ENCODE measurements around the gene CHI3L2. TPM values are rescaled to one million over a fixed set of nuclear protein-coding genes. Genes with fewer than 3 reads are reported as not detected.

CHI3L2 gene
- total and polyA plus RNA-seq, 2 of the 4 experiments (the other 2 are of a cell fraction): 0.18 to 0.19 TPM

GRCh38 chr1:111225717-111226400 is 1.7 kb upstream of the CHI3L2 start:
- H4K20me1 ChIP-seq (ENCODE audit: insufficient read depth, low read length): no peaks in the 10 kb centered on the region
- DNase-seq (peak; percentile 36), ATAC-seq (ENCODE audit: low read depth) (no peak)
- no peak overlapping the region; the same call in 1 of the 2 replicates for H3K18ac ChIP-seq (ENCODE audit: low read depth, low read length)
- H4K5ac ChIP-seq (ENCODE audit: low read depth, low read length): no peak overlapping the region
- 0 out of 2 replicates have a peak overlapping the region, but pooled peaks have one; percentile 34 for H3K14ac ChIP-seq (replicated peaks; ENCODE audit: low read depth, low read length)
- H3K4me2 ChIP-seq (ENCODE audit: low read depth, low read length): no peak overlapping the region
- H3K23ac ChIP-seq (ENCODE audit: low read depth, low read length): no peak overlapping the region
- H2AK5ac ChIP-seq (ENCODE audit: low read depth, low read length): no peak overlapping the region
- no peak overlapping the region for H4K91ac ChIP-seq (ENCODE audit: insufficient read depth, low read depth, low read length)
- H2AFZ ChIP-seq (replicated peaks; ENCODE audit: low read length, poor library complexity): no peak overlapping the region
- TF ChIP-seq MAZ (IDR thresholded peaks at IDR 0.05; ENCODE audit: borderline replicate concordance, low read depth, low read length) (no peak), RCOR1 (IDR thresholded peaks at IDR 0.05; ENCODE audit: insufficient replicate concordance, low read length) (no peak), MAFK (IDR thresholded peaks at IDR 0.05; ENCODE audit: low read depth, low read length) (no peak), RFX5 (IDR thresholded peaks at IDR 0.05; ENCODE audit: low read depth, low read length) (no peak), ELK1 (IDR thresholded peaks at IDR 0.05; ENCODE audit: borderline replicate concordance, low read depth, low read length) (no peak), CHD1 (IDR thresholded peaks at IDR 0.05; ENCODE audit: low read depth, low read length) (no peak), BHLHE40 (IDR thresholded peaks at IDR 0.05; ENCODE audit: low read depth, low read length) (no peak), FOS (IDR thresholded peaks at IDR 0.05; ENCODE audit: low read depth, low read length) (no peak), RAD21 (IDR thresholded peaks at IDR 0.05; ENCODE audit: low read length) (no peak), NFE2L2 (IDR thresholded peaks at IDR 0.05; ENCODE audit: low read depth, low read length) (no peak), MXI1 (IDR thresholded peaks at IDR 0.05; ENCODE audit: borderline replicate concordance, low read depth, low read length) (no peak), POLR2A (IDR thresholded peaks at IDR 0.05; ENCODE audit: low read depth, low read length) (no peak), CEBPB (IDR thresholded peaks at IDR 0.05; ENCODE audit: low read depth, low read length) (no peak), SMC3 (IDR thresholded peaks at IDR 0.05; ENCODE audit: low read depth, low read length) (no peak)
- no peak overlapping the region for H2BK20ac ChIP-seq (ENCODE audit: low read depth, low read length)
- no peaks in the 10 kb centered on the region for H3K9me3 ChIP-seq (ENCODE audit: control insufficient read depth, insufficient read depth, low read length)
- no peak overlapping the region for H3K4ac ChIP-seq (ENCODE audit: low read depth, low read length)
- no peak overlapping the region for H2BK15ac ChIP-seq (ENCODE audit: low read depth, low read length)
- dilution Hi-C loops (cut with HindIII; ENCODE audit: low sequenced_read_pairs, unreplicated experiment) (no loop called here), in situ Hi-C loops (cut with MboI; ENCODE audit: low sequenced_read_pairs) (loop anchor here (10.0 kb wide), 3 partner anchors 109 to 539 kb away; no protein-coding TSS in a partner anchor), intact Hi-C loops (cut with micrococcal nuclease) (loop anchor here (5.0 to 10.0 kb wide), 2 partner anchors 191 to 531 kb away; partner anchors contain the start of gene DDX20)
- no peak overlapping the region for H2BK120ac ChIP-seq (ENCODE audit: low read depth, low read length)
- no CpG with 5 or more reads among the region's 6 CpGs for WGBS, 2 experiments (ENCODE audit: extremely low coverage in 2 of 2, insufficient read length in 1 of 2)
- no peaks in the 10 kb centered on the region for H3K9me1 ChIP-seq (ENCODE audit: insufficient read depth, low read length)
- no peak overlapping the region for H3K4me3 ChIP-seq (ENCODE audit: insufficient read depth, low read depth, low read length)
- ChIA-PET POLR2A (ENCODE audit: unreplicated experiment) (no interaction called here), CTCF (interaction anchor here (0.6 to 1.4 kb wide), 2 partner anchors 102 to 174 kb away, joined by 3 read pairs; no protein-coding TSS in a partner anchor)
- no peaks in the 10 kb centered on the region for H3K27me3 ChIP-seq (ENCODE audit: control insufficient read depth, insufficient read depth, low read length)
- no peak overlapping the region for H2AK9ac ChIP-seq (replicated peaks; ENCODE audit: low read depth, low read length, poor library complexity)
- BruUV-seq (replicated peaks): no TSS peak
- no peaks in the 10 kb centered on the region for H3K79me1 ChIP-seq (ENCODE audit: low read depth in 1 of 2, low read length in 2 of 2)
- no peak overlapping the region for H3K27ac ChIP-seq (ENCODE audit: insufficient read depth, low read length)
- H3K9ac ChIP-seq (ENCODE audit: low read depth, low read length): no peak overlapping the region
- no peak overlapping the region for H2BK5ac ChIP-seq (ENCODE audit: low read depth, low read length, poor library complexity, severe bottlenecking)
- H3K56ac ChIP-seq (ENCODE audit: extremely low read depth, insufficient read depth, low read length): no peak overlapping the region
- H4K8ac ChIP-seq (ENCODE audit: low read depth in 2 of 2, low read length in 2 of 2): no peak overlapping the region
- H3K4me1 ChIP-seq (ENCODE audit: control insufficient read depth, insufficient read depth, low read length): peaks cover 15% of the 10 kb centered on the region
- no peaks in the 10 kb centered on the region for H3K36me3 ChIP-seq (ENCODE audit: control insufficient read depth, insufficient read depth, low read length)
